ENCODE data around the gene MUC5B. TPM values are rescaled to one million over a fixed set of nuclear protein-coding genes. Genes with fewer than 3 reads are reported as not detected.

Gene MUC5B
- total and polyA plus RNA-seq, 2 of the 13 experiments (the other 11 are each of a cell fraction or from before 2014, with no cell fraction given) = 0.01 TPM; not detected in 1

GRCh38 chr11:1309498-1310317, 86.8 kb downstream of the MUC5B start, which contains the start of gene TOLLIP (continued):
- TF ChIP-seq ZSCAN29 (CRISPR knock-in tag; conservative IDR thresholded peaks at IDR 0.05) (0 out of 2 replicates have a peak, but pooled peaks have one; percentile 59), IRX3 (CRISPR knock-in tag; IDR thresholded peaks at IDR 0.05; ENCODE audit: borderline replicate concordance, low read depth) (no peak), STAT5B (CRISPR knock-in tag; IDR thresholded peaks at IDR 0.05) (no peak), ZFP36L1 (CRISPR knock-in tag; IDR thresholded peaks at IDR 0.05) (peak; percentile 86; the same call in 1 of the 2 replicates), ZNF180 (CRISPR knock-in tag; IDR thresholded peaks at IDR 0.05; ENCODE audit: borderline replicate concordance, low read depth) (no peak), AHDC1 (CRISPR knock-in tag; IDR thresholded peaks at IDR 0.05; ENCODE audit: borderline replicate concordance) (no peak), MTERF4 (CRISPR knock-in tag; IDR thresholded peaks at IDR 0.05) (no peak), TCF7 (IDR thresholded peaks at IDR 0.05; ENCODE audit: low read depth) (no peak), NFE2 (CRISPR knock-in tag; IDR thresholded peaks at IDR 0.05) (no peak), AGO2 (optimal IDR thresholded peaks at IDR 0.05; ENCODE audit: low read depth, low read length) (peak; percentile 60), ZNF414 (CRISPR knock-in tag; IDR thresholded peaks at IDR 0.05) (0 out of 2 replicates have a peak, but pooled peaks have one; percentile 67), RBAK (CRISPR knock-in tag; IDR thresholded peaks at IDR 0.05) (no peak), PATZ1 (CRISPR knock-in tag; IDR thresholded peaks at IDR 0.05) (peak; percentile 16; the same call in 1 of the 2 replicates), ZNF430 (CRISPR knock-in tag; IDR thresholded peaks at IDR 0.05) (peak; percentile 46; the same call in 1 of the 2 replicates), ZNF782 (CRISPR knock-in tag; IDR thresholded peaks at IDR 0.05; ENCODE audit: borderline replicate concordance) (peak; percentile 83; the same call in 1 of the 2 replicates), NFRKB (IDR thresholded peaks at IDR 0.05) (no peak), PPARG (CRISPR knock-in tag; conservative IDR thresholded peaks at IDR 0.05) (no peak), RNF2 (conservative IDR thresholded peaks at IDR 0.05; ENCODE audit: low read depth) (peak; percentile 90), KAT8 (CRISPR knock-in tag; IDR thresholded peaks at IDR 0.05) (peak; percentile 88), SRSF9 (IDR thresholded peaks at IDR 0.05; ENCODE audit: borderline replicate concordance, insufficient read depth, low read depth, low read length, poor library complexity, severe bottlenecking) (no peak)

Data from HepG2 (cell line).